ENCODE data around the gene CBX1.

Gene CBX1

DNA sequence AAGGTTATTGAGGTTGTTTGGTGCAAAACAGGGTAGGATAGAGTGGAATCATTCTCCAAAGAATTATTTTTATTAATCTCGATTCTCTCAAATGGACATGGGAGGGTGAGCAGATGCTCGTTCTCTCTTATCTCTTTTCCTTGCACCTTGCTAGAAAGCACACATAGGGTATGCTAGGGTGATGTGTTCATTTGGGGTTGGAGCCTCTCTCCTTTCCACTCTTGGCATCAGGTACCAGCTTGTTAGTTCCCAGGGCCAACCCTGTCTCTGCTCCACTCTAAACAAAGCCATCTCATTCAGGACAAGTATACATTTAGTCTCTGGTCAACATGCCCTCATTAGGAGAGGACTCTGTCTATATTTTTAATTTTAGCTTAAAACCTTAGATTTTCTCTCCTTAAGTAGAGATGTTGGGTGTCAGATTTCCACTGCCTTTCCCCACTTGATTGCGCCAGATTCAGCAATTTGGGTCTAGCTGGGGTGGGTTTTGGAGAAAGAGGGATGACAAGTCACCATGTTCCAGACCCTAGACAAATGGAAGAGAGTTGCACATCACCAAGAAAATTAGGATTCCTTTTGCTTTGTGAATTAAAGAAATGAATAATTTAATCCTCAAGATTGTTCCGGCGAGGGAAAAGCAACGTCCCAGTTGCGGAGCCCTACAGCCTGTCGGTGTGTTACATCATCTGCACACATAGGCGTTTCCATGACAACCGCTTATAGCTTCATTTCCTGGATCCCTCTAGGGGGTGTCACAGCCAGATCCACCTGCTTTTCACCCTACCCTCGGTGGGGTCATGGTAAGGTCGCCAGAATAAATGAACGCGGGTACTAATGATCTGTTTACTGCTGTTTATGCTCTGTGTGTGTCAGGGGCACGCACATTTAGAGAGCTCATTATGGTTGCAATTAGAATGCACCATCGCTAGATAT lies 47.8 kb upstream of the CBX1 start:
- no peaks in the 10 kb centered on the region for H3K9me3 ChIP-seq (ENCODE audit: control insufficient read depth, insufficient read depth, low read length)
- peaks cover 19% of the 10 kb centered on the region for H3K27me3 ChIP-seq (ENCODE audit: control insufficient read depth, low read length)
- H4K20me1 ChIP-seq (ENCODE audit: control insufficient read depth, insufficient read depth, low read depth, low read length) = no peaks in the 10 kb centered on the region
- no peaks in the 10 kb centered on the region for H3K9me2 ChIP-seq (replicated peaks; ENCODE audit: control insufficient read depth, low read length)
- no peak overlapping the region for H3K4me3 ChIP-seq (ENCODE audit: low read length)
- H3K4me2 ChIP-seq (ENCODE audit: low read length) = no peak overlapping the region
- no peaks in the 10 kb centered on the region for H3F3A ChIP-seq (ENCODE audit: control insufficient read depth, insufficient read depth)
- H3K79me2 ChIP-seq (ENCODE audit: control insufficient read depth, low read length) = no peaks in the 10 kb centered on the region
- no peak for TF ChIP-seq EZH2phosphoT487 (IDR thresholded peaks at IDR 0.05; ENCODE audit: borderline replicate concordance, low read length)
- TF ChIP-seq, protein P1, sequence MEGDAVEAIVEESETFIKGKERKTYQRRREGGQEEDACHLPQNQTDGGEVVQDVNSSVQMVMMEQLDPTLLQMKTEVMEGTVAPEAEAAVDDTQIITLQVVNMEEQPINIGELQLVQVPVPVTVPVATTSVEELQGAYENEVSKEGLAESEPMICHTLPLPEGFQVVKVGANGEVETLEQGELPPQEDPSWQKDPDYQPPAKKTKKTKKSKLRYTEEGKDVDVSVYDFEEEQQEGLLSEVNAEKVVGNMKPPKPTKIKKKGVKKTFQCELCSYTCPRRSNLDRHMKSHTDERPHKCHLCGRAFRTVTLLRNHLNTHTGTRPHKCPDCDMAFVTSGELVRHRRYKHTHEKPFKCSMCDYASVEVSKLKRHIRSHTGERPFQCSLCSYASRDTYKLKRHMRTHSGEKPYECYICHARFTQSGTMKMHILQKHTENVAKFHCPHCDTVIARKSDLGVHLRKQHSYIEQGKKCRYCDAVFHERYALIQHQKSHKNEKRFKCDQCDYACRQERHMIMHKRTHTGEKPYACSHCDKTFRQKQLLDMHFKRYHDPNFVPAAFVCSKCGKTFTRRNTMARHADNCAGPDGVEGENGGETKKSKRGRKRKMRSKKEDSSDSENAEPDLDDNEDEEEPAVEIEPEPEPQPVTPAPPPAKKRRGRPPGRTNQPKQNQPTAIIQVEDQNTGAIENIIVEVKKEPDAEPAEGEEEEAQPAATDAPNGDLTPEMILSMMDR (IDR thresholded peaks at IDR 0.05; ENCODE audit: low read depth, low read length, poor library complexity, severe bottlenecking) = no peak
- H3K4me1 ChIP-seq (ENCODE audit: control insufficient read depth, low read length) = no peaks in the 10 kb centered on the region
- H3K27ac ChIP-seq (ENCODE audit: low read depth, low read length) = no peak overlapping the region
- H3K36me3 ChIP-seq (ENCODE audit: control insufficient read depth, low read length) = no peaks in the 10 kb centered on the region

DNA sequence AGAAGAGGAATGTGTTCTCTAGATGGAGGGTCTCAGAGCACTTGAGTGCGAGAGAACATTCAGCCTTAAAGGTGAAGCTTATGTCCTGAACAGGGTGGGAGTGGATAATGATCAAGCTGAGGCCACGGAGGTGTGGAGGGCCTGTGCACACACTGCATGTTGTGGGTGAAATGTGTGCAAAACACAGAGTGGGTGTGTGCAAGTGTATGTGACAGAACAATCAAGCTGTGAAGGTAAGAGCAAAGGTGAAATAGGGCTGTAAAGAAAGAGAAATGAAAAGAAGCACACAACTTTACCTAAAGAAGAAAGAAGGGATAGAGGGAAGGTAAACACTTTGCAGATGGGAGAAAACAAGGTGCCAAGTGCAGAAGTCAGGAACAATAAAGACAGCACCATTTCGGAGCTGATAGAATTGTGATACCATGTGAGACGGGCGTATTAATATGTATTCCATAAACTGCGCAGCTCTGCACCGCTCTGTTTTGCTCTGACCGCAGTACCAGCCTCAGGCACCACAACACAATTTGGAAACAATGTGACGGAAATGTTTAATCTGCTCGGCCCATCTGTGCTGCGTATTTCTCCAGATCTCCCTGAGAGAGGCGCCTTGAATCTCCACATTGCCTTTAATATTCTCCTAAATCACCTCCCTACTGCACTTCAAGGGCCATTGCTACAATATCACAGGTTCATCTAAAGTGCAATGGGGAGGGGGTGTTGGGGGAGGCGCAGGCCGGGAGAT lies 46.9 kb upstream of the CBX1 start:
- Histone ChIP-seq H3K4me1 (ENCODE audit: control insufficient read depth, low read length) (no peaks in the 10 kb centered on the region), H3K27me3 (ENCODE audit: control insufficient read depth, low read length) (peaks cover 27% of the 10 kb centered on the region), H3K4me3 (ENCODE audit: low read length) (no peak overlapping the region), H3K9me2 (replicated peaks; ENCODE audit: control insufficient read depth, low read length) (no peaks in the 10 kb centered on the region), H3K27ac (ENCODE audit: low read depth, low read length) (no peak overlapping the region), H4K20me1 (ENCODE audit: control insufficient read depth, insufficient read depth, low read depth, low read length) (no peaks in the 10 kb centered on the region), H3K9me3 (ENCODE audit: control insufficient read depth, insufficient read depth, low read length) (no peaks in the 10 kb centered on the region), H3K79me2 (ENCODE audit: control insufficient read depth, low read length) (no peaks in the 10 kb centered on the region), H3F3A (ENCODE audit: control insufficient read depth, insufficient read depth) (no peaks in the 10 kb centered on the region), H3K4me2 (ENCODE audit: low read length) (no peak overlapping the region), H3K36me3 (ENCODE audit: control insufficient read depth, low read length) (no peaks in the 10 kb centered on the region)
- no peak for TF ChIP-seq EZH2phosphoT487 (IDR thresholded peaks at IDR 0.05; ENCODE audit: borderline replicate concordance, low read length)
- TF ChIP-seq, protein P1 (IDR thresholded peaks at IDR 0.05; ENCODE audit: low read depth, low read length, poor library complexity, severe bottlenecking) = no peak

DNA sequence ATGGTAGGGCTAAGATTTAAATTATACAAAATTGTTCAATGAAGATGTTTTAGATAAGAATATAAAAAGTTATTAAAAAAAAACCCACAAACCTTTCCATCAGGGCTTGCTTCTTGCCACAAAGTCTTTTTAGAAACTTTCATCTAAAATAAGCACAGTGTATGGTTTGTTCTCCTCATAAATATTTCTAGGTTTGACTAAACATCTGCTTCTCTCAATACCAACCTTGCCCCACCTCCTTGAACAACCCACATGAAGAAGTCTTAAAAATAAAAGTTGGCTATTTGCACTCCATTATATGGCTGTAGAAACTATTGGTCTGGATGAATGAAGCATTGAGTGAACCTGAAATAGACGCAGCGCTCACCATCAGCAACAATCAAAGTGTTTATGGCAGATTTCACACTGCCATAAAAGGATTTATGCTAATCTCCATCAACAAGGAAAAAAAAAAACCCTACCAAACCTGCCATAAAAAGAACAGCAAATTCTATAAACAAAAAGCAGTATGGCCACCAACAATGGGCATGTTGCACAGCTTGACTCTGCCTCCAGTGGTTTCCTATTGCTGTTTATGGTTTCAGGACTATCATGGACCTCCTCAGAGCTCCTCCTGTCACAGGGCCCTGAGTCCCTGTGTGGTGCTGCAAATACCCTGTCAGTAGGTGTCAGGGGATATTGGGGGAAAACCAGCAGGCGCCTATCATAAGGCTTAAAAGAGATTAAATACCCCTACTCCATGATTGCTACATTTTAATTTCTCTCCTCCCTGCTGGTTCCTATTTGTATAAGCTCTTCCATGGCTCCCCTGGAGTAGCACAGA lies 43.9 kb upstream of the CBX1 start:
- Histone ChIP-seq H3F3A (ENCODE audit: control insufficient read depth, insufficient read depth) (no peaks in the 10 kb centered on the region), H3K4me1 (ENCODE audit: control insufficient read depth, low read length) (no peaks in the 10 kb centered on the region; the same call in 1 of the 2 replicates), H3K4me3 (ENCODE audit: low read length) (no peak overlapping the region), H3K27ac (ENCODE audit: low read depth, low read length) (no peak overlapping the region), H3K9me3 (ENCODE audit: control insufficient read depth, insufficient read depth, low read length) (no peaks in the 10 kb centered on the region), H3K9me2 (replicated peaks; ENCODE audit: control insufficient read depth, low read length) (no peaks in the 10 kb centered on the region), H4K20me1 (ENCODE audit: control insufficient read depth, insufficient read depth, low read depth, low read length) (no peaks in the 10 kb centered on the region), H3K27me3 (ENCODE audit: control insufficient read depth, low read length) (peaks cover 32% of the 10 kb centered on the region), H3K36me3 (ENCODE audit: control insufficient read depth, low read length) (no peaks in the 10 kb centered on the region), H3K4me2 (ENCODE audit: low read length) (no peak overlapping the region), H3K79me2 (ENCODE audit: control insufficient read depth, low read length) (no peaks in the 10 kb centered on the region)
- no peak for TF ChIP-seq EZH2phosphoT487 (IDR thresholded peaks at IDR 0.05; ENCODE audit: borderline replicate concordance, low read length)
- TF ChIP-seq, protein P1 (IDR thresholded peaks at IDR 0.05; ENCODE audit: low read depth, low read length, poor library complexity, severe bottlenecking) = no peak

All from DOHH2 (cell line).